Activated naive CD8-positive, alpha-beta T cell treated with anti-CD3 and anti-CD28 coated beads, Interleukin-2, amount 50 U/mL, for 16 hours (primary cell): Measurements from ENCODE around the gene TMEM204.
"Not testable (repeated sequence)": the region's sequence is repeated elsewhere in the genome, so short reads cannot be mapped to it uniquely, and the experiment has no call there.

Experiments
- DNase-seq: peaks from one replicate; pipeline ENCODE4 v3.0.0-alpha.2; 2020; ENCODE audit warnings: low read depth, low spot score

Gene TMEM204

DNA sequence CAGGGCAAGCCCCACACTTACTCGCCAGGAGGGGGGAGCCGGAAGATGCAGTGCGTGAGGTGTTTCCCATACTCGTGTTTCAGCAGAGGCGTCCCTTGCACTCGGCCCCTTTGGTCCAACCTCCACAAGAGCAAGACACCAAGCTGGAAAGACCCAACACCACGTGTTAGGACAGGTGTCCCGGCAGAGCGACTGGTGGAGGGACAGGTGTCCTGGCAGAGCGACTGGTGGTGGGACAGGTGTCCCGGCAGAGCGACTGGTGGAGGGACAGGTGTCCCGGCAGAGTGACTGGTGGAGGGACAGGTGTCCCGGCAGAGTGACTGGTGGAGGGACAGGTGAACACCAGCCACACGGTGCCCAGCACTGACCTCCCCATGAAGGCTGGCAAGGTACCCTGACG, 59.0 kb downstream of the TMEM204 start:
- no peak for DNase-seq

DNA sequence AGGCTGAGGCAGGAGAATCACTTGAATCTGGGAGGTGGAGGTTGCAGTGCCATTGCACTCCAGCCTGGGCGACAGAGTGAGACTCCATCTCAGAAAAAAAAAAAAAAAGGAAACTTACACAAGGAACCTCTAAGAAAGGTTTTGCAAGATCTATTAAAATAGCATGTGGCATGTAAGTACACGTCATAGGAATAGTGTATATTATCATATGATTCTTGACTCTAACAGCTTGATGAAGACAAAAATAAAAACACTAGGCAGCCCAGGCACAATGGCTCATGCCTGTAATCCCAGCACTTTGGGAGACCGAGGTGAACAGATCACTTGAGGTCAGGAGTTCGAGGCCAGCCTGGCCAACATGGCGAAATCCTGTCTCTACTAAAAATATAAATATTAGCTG, 62.0 kb downstream of the TMEM204 start:
- DNase-seq: not testable (repeated sequence)

DNA sequence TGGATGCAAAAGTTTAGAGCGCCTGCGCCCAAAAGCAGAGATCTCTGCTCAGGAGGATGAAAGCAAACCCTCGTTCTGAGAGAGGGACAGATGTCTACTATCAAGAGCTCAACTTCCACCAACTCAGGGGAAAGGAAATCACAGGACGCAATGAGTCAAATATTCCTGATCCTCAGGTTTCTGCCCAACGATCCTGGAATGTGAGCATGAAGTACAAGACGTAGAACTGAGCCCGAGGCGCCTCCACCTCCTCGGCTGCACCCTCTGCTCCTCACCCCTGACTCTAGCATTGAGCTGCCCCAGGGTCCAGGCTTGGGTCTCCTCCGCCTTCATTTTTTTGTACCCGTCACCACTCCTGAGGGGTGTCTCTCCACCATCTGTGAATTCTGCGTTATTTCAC, 63.0 kb downstream of the TMEM204 start:
- no peak for DNase-seq

DNA sequence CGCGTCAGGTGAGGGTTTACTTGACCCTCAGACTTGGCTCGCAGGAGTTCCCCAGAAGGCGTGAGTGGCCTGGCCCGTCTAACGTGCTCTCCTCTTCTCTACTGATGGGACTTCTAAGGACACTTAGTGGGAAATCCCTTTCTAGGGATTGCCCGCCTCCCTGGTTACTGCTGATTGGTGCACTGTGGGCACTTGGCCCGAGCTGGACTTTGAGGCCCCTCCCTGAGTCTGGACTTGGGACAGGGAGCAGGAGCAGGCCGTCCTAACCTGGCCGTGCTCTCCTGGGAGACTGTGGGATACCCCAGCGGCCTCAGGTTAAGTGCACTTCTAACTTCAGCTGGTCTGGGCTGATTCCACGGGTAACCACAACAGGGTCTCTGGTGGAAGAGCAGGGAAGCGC, 63.7 kb downstream of the TMEM204 start:
- no peak for DNase-seq

DNA sequence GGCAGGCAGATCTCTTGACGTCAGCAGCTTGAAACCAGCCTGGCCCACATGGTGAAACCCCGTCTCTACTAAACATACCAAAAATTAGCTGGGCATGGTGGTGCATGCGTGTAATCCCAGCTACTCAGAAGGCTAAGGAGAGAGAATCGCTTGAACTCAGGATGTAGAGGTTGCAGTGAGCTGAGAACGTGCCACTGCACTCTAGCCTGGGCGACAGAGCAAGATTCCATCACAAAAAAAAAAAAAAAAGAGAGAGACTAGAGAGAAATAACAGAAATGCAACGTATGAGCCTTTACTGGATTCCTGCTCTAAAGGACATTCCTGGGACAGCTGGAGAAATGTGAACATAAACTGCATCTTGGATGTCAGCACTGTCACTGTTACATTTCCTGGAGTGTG, 67.6 kb downstream of the TMEM204 start:
- DNase-seq: no peak

DNA sequence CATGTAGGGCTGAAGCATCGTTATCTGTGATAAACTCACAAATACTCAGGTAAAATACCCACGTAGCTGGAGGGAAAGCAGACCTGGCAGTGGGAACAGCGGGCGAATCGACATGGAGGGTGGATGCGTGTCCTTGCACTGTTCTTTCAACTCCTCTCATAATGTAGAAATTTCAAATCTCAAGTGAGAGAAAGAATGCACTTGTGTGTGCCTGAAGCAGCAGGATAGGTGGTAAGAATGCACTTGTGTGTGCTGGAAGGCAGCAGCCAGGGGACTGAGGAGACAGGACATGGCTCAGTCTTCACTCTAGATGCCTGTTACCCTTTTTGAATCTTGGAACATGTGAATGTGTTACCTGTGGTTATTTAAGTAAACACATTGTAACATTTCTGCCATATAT, 68.0 kb downstream of the TMEM204 start:
- no peak for DNase-seq

DNA sequence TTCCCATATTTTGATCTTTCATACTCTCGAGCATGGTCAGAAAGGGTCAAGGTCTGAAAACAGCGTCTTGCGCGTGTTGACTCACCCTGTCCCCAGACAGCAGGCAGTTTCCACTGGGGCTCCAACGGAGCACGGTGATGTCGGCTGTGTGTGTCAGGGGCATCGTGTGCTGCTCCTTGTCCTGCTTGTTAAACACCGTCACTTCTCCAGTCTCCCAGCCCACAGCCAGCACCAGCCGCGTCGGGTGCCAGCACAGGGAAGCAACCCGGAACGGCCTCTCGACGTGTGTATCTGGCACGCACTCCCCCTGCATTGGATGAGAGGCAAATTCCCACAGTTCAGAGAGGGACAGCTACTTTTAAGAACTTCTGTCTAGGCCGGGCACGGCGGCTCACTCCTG, 68.8 kb downstream of the TMEM204 start:
- DNase-seq: no peak
